GM12873 (cell line): ENCODE results near the gene CCDC91.

Source experiments
- CTCF ChIP-seq: IDR thresholded peaks from 2 replicates; pipeline ENCODE4 v1.5.1; 2012; ENCODE audit warnings: low read depth, mild to moderate bottlenecking, moderate library complexity, low read length, control low read depth; ENCODE audit not compliant: insufficient read depth; ENCODE audit errors: missing control alignments

The CCDC91 gene

GRCh38 chr12:28248555-28249145 lies 58.4 kb downstream of the CCDC91 start:
- TF ChIP-seq CTCF = no peak

- TF ChIP-seq CTCF = no peak
Measured at GRCh38 chr12:28253161-28253641, 62.9 kb downstream of the CCDC91 start.

- TF ChIP-seq CTCF = no peak
Measured at GRCh38 chr12:28257411-28257810, 67.2 kb downstream of the CCDC91 start.

- TF ChIP-seq CTCF = no peak
Measured at GRCh38 chr12:28258998-28259397, 68.7 kb downstream of the CCDC91 start.

- TF ChIP-seq CTCF = no peak
Measured at GRCh38 chr12:28265435-28266042, 75.3 kb downstream of the CCDC91 start.

GRCh38 chr12:28268608-28269229 lies 78.5 kb downstream of the CCDC91 start:
- TF ChIP-seq CTCF = no peak

- TF ChIP-seq CTCF = no peak
Measured at GRCh38 chr12:28269851-28270250, 79.6 kb downstream of the CCDC91 start.
